Vagina (tissue), 2 donors: ENCODE measurements around the gene PHKA1.

Experiments
- CTCF ChIP-seq, 3 experiments: fragments of 450-650 bp in 2 of 3; fragments of 200-600 bp in 1 of 3; sonication (generic) in 1 of 3; IDR thresholded peaks; one replicate each; pipeline ENCODE4 v1.5.1; 2017 to 2019; ENCODE audit warnings: antibody characterized with exemption in 3 of 3, mild to moderate bottlenecking in 2 of 3, moderate library complexity in 2 of 3
- POLR2A ChIP-seq, 2 donors: fragments of 450-650 bp; IDR thresholded peaks; one replicate each; pipeline ENCODE4 v1.6.1; 2017; ENCODE audit warnings: antibody characterized with exemption in 2 of 2, mild to moderate bottlenecking in 2 of 2, moderate library complexity in 2 of 2
- POLR2AphosphoS5 ChIP-seq, 2 donors: sonication (generic); formaldehyde crosslinking; IDR thresholded peaks; one replicate each; pipeline ENCODE4 v1.9.0; 2017; ENCODE audit warnings: antibody characterized with exemption in 2 of 2, mild to moderate bottlenecking in 2 of 2, low read depth in 1 of 2; ENCODE audit not compliant: insufficient read depth in 1 of 2

GRCh38 chrX:72568406-72569092 is 145.6 kb downstream of the PHKA1 start:
- TF ChIP-seq CTCF (IDR thresholded peaks at IDR 0.05) (no peak), POLR2A (IDR thresholded peaks at IDR 0.05) (no peak), POLR2AphosphoS5 (IDR thresholded peaks at IDR 0.05; ENCODE audit: insufficient read depth in 1 of 2, low read depth in 1 of 2) (no peak)
